IPS DF 19.7 (cell line): ENCODE data around the gene BRD1.

Source experiments
- DNase-seq: peaks from one replicate; pipeline ENCODE4 v3.0.0-alpha.2; 2013; ENCODE audit warnings: low read depth, low spot score

BRD1 gene

DNA sequence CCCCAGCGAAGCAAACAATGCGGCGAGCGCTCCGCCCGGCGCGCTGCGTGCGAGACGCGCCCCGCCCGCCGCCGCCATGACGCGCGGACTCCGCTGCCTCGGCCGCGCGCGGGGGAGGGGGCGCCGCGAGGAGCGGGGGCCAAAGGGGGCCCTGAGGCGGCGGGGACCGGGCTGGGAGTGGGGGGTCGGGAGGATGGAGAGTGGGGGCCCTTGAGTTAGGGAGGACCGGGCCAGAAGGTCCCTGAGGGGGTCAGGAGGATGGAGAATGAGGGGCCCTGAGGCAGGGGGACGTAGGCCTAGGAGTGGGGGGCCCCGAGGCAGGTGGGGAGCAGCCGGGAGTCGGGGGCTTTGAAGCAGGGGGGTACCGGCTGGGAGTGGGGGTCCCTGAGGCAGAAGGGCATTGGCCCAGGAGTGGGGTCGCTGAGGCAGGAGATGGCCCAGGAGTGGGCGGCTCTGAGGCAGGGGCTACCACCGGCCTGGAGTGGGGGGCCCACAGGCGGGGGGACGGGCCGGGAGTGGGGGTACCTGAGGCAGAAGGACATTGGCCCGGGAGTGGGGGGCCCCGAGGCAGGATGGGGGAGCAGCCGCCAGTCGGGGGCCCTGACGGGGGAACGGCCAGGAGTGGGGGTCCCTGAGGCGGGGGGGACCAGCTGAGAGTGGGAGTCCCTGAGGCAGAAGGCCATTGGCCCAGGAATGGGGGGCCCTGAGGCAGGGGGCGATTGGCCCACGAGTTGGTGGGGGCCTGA is at the start of gene BRD1:
TSS of gene BRD1 (minus strand) at position 21 of the 746 bp plus-strand sequence. CDS start 3,556 bp downstream, outside the sequence.
- no peak for DNase-seq

DNA sequence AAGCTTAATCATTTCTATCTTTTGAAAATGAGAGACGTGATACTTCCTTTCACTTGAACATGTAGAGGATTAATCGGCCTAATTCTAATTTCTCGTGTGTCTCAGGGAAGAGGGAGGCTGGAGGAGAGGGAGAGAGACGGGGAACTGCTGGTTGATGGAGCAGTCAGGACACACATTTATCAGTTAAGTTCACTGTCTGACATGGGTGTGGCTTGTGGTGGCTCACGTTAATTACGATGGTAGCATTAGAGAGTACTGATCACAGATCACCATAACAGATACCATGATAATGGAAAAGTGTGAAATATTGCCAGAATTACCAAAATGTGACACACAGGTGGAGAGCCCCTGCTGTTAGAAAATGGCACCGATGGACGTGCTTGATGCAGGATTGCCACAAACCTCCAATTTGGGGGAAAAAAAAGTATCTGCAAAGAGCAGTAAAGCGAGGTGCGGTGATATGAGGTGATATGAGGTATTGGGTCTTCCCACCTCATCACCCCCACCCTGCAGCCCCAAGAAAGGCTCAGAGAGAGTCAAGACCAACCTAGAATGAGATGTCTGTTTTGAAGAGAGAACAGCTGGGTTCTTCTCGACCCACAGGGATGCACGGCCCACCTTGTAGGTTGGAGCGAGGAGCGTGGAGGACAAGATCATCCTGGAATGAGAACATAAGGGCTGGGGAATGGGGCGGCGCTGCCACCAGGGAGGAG is 45.7 kb upstream of the BRD1 start:
- no peak for DNase-seq

DNA sequence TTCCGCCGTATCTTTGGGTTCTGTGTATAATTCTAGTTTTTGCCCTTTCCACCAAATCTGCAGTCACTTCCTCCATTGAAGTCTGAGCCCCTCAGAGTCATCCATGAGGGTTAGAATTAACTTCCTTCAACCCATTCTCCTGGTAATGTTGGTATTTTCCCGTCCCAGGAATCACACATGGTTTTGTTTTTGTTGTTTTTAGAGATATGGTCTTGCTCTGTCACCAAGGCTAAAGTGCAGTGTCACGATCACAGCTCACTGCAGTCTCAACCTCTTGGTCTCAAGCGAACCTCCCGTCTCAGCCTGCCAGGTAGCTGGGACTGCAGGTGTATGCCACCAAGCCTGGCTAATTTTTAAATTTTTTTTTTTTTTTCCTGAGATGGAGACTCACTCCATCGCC is 44.7 kb upstream of the BRD1 start:
- DNase-seq: no peak

DNA sequence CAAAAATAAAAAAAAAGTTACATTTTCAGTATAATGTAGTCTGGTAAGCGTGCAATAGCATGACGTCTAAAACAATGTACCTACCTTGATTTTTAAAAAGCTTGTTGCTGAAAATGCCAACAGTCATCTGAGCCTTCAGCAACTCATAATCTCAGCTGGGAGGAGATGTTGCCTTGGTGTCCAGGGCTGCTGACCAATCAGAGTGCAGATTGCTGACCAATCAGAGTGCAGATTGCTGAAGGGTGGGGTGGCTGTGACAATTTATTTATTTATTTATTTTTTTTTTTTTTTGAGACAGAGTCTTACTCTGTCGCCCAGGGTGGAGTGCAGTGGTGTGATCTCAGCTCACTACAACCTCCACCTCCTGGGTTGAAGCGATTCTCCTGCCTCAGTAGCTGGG is 43.8 kb upstream of the BRD1 start:
- DNase-seq: no peak

DNA sequence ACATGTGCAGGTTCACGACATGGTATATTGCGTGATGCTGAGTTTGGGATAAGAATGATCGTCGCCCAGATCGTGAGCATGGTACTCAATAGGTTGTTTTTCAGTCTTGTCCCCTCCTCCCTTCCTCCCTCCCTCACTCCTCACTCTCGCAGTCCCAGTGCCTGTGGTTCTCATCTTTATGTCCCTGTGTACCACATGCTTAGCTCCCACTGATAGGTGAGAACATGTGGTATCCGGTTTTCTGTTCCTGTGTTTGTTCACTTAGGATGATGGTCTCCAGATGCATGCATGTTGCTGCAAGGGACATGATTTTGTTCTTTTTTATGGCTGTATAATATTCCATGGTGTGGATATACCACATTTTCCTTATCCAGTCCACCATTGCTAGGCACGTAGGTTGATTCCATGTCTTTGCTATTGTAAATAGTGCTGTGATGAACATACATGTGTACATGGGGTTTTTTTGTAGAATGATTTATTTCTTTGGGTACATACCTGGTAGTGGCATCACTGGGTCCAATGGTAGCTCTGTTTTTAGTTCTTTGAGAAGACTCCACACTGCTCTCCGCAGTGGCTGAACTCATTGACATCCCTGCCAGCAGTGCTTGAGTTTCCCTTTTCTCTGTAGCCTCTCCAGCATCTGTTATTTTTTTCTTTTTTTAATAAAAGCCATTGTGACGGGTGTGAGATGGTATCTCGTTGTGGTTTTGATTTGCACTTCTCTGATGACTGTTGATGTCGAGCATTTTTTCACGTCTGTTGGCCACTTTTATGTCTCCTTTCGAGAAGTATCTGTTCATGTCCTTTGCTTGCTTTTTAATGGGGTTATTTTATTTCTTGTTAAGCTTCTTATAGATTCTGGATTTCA is 42.4 kb upstream of the BRD1 start:
- DNase-seq: no peak

DNA sequence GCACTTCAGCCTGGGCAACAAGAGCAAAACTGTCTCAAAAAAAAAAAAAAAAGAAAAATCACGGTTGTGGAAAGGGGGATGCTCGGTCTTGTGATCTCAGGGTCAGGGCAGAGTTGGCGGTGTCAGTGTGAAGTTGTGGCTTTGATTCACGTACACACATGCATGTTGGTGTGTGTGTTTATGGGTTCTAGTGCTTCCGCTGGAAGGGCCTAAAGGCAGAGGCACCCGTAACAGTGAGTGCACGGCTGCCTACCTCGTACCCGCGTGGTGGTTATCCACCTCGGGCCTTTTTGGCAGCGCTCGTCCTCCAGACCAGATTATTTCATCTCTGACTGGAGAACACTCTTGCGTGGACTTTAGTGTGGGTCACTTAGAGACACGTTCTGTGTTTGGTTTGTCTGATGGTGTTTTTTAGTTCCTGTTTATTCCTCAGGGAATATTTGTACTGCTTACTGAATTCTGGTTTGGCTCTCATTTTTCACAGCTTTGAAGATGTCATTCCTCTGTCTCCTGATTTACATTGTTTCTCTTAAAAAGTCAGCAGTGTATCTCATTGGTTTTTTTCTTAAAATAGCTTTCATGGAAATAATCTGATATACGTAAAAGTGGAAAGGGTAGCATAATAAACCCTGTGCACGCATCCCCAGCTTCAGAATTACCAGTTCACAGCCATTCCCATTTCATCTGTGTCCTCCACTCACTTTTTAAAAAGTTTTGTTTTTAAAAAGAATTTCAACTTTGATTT is 41.6 kb upstream of the BRD1 start:
- no peak for DNase-seq

DNA sequence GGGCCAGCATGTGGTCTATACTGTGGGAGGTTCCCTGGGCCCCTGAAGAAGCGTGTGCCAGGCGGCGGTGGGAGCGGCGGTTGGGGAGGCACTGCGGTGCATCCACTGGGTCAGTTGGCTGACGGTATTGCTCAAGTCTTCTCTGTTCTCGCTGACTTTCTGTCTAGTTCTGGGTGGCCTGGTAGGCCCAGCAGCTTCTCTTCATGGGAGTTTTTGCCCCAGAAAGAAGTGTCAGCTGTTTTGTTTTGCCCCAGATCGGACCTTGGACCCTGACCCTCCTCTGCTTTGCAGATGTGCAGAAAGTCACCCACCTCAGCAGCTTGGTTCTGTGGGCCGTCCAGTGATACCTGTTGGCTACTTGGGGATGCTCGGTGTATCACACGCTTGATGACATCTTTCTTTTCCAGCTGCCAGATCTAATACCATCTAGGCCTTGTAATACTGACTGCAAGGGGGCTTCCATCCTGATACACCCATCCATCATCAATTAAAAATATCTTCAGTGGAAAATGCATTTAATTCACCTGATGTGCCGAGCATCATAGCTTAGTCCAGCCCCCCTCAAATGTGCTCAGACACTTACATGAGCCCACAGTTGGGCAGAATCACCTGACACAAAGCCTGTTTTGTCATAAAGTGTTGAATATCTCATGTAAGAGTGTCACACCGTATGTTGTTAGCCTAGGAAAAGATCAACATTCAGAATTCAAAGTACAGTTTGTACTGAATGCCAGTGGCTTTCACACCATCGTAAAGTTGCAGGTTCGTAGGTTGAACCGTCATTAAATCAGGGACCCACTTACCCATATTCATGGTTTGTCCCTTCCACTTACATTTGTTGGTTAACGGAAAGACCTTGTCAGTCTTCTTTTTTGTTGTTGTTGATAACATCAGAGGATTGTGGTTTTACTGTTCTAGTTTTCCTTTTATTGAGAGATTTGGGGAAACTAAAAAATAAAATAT is 39.9 kb upstream of the BRD1 start:
- no peak for DNase-seq

DNA sequence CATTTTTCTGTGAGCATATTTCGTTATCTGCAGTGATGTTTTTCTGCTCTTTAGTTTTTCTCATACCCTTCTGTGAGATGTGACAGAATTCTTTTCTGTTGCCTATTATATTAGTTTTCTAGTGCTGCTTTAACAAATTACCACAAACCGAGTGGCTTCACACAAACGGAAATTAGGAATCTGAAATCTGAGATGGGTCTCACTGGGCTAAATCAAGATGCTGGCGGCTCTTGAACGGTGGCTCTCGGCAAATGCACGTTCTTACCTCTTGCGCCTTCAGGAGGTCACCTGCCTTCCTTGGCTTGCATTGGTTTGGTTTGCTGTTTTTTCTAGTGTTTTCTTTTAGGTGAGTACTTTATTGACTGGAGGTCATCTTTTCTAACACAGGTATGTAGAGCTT is 39.0 kb upstream of the BRD1 start:
- DNase-seq: no peak

DNA sequence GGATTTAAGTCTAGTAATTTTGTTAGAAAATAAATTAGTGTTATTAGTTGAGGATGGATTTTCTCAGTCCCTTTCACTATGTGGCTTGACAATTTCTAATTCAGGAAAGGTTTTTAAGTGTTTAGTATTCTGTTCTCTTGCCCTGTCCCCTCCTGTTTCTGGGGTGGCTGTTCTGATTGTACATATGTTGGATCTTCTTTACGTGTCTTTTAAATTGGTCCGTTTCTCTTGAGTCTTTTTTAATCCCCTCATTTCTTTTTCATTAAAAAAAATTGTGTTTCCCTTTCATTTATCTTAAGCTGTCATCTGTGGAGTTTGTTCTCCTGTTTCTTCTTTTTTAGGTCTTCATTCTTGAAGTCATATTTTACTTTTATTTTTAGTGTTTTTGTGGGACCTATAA is 38.5 kb upstream of the BRD1 start:
- DNase-seq: no peak

DNA sequence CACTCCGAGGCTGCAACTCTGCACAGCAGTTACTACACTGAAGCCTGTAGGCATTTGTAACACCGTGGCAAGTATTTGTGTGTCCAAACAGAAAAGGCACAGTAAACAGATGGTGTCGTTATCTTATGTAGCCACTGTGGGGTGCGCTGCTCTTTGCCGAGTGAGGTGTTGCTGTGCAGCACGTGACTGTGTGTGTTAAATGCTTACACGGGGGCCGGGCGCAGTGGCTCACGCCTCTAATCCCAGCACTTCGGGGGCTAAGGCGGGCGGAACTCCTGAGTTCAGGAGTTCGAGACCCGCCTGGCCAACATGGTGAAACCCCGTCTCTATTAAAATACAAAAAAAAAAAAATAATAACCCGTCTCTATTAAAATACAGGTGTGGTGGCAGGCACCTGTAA is 37.5 kb upstream of the BRD1 start:
- DNase-seq: no peak

DNA sequence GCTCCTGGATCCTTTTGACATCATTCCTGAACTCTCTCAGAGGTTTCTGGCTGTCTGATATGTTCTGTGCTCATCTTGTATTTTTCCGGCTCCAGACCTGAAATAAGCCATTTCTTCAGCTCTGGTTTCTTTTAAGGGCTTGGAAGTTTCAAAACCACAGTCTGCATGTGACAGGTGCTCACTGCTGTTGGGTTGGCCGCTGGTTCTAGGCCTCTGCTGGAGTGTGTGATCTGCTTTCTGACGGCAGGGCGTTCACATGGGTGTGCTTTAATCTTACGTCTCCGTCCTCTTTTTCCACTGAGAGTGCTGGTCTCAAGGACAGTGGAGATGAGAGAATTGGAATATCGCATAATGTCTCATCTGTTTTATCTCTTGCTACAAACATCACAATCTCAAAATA is 36.3 kb upstream of the BRD1 start:
- DNase-seq: no peak

DNA sequence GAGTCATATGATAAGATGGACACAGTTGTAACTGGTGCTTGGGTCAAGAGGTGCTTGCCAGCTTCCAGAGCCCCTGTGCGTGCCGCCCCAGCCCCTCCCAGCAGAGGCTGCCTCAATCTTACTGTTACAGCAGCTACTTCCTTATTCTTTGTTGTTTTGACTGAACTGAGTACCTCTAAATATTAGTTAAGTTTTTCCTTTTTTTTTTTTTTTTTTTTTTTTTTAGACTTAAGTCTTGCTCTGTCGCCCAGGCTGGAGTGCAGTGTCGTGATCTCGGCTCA is 34.8 kb upstream of the BRD1 start:
- DNase-seq: no peak

DNA sequence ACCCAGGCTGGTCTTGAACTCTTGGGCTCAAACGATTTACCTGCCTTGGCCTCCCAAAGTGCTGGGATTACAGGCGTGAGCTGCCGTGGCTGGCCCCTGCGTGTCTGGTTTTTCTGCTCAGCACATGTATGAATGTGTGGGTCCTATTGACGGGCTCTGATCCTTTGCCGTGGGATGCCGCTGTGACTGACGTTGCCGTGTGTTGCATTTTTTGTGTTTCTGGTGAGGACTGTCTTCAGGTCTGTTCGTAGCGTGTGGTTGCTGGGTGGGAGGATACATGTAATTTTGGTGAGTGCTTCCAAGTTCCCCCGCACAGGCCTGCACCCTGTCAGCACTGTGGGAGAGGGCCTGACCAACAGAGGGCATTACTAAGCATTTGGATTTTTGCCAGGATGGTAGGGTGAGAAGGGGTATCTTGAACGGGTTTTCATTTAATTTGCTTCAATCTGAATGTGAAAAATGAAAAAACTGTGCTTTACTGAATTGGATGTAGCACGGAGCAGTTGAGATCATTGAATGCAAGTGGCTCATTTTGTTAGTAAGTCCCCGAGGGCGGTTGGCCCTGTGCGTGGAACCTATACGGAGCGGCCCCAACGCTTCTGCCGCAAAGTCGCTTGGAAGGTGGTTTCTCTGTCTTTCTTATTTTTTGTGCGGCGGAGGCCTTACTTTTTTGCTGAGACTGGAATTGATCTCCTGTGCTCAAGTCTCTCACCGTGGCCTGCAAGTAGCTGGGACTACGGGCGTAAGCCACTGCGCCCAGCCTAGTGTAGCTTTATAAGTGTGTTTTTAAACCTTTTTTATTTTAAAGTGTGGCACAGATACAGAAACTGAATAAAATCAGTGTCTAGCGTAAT is 34.2 kb upstream of the BRD1 start:
- no peak for DNase-seq

DNA sequence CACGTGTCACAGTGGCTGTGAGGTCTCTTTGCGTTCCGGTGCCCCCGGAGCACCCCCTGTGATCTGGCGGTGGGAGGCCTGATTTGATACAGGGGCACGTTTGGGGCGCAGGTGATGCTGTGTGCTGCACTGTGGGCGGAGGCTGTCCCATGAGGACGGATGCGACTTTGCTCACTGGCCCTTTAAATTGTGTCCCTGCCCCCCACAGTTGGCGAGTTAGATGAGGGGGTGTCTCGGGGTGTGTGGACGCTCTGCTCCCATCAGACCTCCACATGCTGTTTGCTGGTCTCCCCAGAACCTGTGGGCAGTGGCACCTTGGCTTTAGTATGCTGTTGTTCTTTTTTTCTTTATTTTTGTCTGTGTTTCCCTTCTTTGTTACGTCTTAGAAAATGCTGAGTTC is 31.2 kb upstream of the BRD1 start:
- DNase-seq: no peak

DNA sequence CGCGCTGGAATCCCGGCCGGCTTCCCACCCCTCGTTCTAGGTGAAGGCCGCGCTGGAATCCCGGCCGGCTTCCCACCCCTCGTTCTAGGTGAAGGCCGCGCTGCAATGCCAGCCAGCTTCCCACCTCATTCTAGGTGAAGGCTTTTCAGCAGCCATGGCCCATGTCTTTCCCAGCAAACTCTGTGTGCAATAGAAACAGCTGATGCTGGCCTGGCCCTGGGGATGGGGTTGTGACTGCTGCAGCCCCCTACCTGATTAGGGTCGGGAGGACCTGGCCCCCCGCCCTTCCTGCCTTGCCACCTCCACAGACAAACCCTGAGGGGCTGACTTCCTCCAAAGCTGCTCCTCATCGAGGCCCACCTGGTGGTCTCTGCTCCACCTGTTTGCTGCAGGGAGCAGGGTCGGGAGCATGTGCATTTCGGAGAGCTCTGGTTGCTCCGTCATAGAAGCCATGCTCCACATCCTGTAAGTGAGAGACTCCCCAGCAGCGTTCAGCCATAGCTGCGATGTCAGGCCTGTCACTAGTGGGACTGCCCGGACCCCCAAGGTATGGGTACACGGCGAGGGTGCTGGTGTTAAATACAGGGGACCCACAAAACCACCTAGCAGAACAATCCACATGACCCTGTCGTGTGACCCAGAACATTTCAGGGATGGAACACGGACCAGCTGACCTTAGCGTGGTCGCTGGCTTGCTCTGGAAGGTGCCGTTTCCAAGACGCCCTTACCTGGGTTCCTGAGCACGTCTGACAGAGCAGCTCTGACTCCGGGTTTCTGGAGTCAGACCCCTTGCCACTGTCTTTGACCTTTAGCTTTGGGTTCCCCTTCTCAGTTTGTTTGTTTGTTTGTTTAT is 29.3 kb upstream of the BRD1 start:
- DNase-seq: no peak

DNA sequence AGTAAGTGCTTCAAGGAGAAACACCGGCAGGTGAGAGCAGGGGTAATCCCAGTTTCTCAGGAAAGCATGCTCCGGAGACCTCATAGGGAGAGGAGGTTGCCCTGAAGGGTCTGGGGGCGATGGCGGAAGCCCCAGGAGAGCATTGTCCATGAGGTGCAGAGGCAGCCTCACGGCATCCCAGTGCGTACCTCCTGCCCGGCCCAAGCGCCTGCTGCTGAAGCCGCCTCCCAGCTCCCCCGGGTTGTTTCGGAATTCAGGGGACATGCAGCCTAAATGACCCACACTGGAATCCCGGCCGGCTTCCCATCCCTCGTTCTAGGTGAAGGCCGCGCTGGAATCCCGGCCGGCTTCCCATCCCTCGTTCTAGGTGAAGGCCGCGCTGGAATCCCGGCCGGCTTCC is 28.7 kb upstream of the BRD1 start:
- DNase-seq: no peak

DNA sequence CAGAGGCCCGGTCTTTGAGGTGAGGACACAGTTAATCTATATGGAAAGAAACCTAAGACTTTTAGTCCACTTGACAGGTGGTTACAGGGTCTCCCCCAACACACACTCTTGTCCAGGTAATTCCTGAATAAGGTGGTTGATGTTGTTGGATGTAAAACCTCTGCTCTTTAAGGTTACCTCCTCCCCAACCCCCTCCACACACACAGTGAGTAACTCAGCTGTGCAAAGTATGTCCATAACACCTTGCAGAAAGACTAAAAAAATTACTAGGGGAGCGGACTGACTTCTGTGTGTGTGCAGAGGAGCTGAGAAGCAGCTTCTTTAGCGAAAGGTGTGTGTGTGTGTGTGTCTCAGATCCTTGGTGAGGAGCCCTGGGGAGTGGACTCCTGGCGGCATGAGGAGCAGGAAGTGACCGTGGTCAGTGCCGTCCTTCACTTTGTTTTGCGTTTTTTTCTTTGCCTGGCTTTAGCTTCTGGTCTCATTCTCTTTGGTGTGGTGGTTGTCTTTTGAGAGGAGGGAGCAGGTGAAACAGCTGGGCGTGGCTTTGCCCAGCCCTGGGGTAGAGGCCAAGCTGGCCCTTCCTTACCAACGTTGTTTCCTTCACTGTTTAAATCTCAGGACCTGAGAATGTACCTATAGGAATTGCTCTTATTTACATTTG is 27.7 kb upstream of the BRD1 start:
- no peak for DNase-seq
